PC-3 (cell line): ENCODE results near the gene BECN2.

Experiments used
- EZH2 ChIP-seq: fragments of 300-600 bp; sonication (generic); IDR thresholded peaks from one replicate; pipeline ENCODE4 v1.6.1; 2017; ENCODE audit warnings: antibody characterized with exemption, mild to moderate bottlenecking, low read length; ENCODE audit not compliant: unreplicated experiment
- EZH2phosphoT487 ChIP-seq: fragments of 300-600 bp; sonication (generic); IDR thresholded peaks from 2 replicates; pipeline ENCODE4 v1.6.1; 2018; ENCODE audit warnings: mild to moderate bottlenecking, antibody characterized with exemption, low read length, borderline replicate concordance
- TF ChIP-seq, protein P1 (sequence below): fragments of 300-600 bp; sonication (generic); conservative IDR thresholded peaks from 2 replicates; pipeline ENCODE4 v1.5.1; 2017; ENCODE audit warnings: antibody characterized with exemption, low read depth, mild to moderate bottlenecking, low read length

DNA sequence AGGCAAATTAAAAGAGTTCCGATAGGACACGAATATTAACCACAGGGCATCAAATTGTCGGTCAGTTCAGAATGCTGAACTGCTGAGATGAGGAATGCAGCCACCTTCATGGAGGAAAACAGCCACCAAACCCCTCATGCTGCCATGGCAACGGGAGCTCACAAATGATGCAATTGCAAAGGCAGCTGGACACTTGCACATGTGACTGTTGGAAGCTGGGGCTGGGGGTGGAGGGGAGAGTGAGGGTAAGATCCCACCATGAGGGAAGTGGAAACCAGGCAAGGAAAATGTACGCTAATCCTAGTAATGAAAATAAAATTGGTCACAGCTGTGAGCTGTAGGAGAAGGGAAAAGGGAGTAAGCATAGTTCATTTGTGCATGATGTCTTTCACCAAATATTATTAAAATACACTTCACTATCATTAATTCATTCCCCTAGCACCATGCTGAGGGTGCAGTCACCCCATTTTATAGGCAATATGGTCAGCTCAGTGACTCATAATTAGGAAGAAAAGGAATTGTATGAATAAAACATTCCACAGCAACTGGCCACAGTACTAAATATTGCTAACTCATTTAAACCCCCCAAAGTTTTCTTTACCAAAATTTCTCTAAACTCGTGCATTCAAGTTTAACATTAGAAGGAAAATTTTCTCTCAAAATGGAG, 15.3 kb downstream of the BECN2 start:
- no peak for TF ChIP-seq EZH2phosphoT487
- TF ChIP-seq EZH2 = no peak
- TF ChIP-seq, protein P1, sequence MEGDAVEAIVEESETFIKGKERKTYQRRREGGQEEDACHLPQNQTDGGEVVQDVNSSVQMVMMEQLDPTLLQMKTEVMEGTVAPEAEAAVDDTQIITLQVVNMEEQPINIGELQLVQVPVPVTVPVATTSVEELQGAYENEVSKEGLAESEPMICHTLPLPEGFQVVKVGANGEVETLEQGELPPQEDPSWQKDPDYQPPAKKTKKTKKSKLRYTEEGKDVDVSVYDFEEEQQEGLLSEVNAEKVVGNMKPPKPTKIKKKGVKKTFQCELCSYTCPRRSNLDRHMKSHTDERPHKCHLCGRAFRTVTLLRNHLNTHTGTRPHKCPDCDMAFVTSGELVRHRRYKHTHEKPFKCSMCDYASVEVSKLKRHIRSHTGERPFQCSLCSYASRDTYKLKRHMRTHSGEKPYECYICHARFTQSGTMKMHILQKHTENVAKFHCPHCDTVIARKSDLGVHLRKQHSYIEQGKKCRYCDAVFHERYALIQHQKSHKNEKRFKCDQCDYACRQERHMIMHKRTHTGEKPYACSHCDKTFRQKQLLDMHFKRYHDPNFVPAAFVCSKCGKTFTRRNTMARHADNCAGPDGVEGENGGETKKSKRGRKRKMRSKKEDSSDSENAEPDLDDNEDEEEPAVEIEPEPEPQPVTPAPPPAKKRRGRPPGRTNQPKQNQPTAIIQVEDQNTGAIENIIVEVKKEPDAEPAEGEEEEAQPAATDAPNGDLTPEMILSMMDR = no peak
